HAP-1 (cell line): ENCODE measurements around the gene BASP1.
"Not testable (repeated sequence)": the region's sequence is repeated elsewhere in the genome, so short reads cannot be mapped to it uniquely, and the experiment has no call there.

ENCODE experiments used
- DNase-seq, 2 experiments: peaks; one replicate each; pipeline ENCODE4 v3.0.0-alpha.2; 2016 to 2020; ENCODE audit warnings: low spot score in 2 of 2
- H3K27me3 ChIP-seq: fragments of 250-450 bp; sonication (Bioruptor Pico); 2 replicates; pipeline ENCODE4 v1.5.1; 2020; ENCODE audit warnings: low read depth, mild to moderate bottlenecking, moderate library complexity
- H3K36me3 ChIP-seq: fragments of 250-450 bp; sonication (Bioruptor Pico); replicated peaks from 2 replicates; pipeline ENCODE4 v1.5.1; 2020; ENCODE audit warnings: mild to moderate bottlenecking
- H3K4me1 ChIP-seq: fragments of 250-450 bp; sonication (Bioruptor Pico); 2 replicates; pipeline ENCODE4 v1.5.1; 2020; ENCODE audit warnings: mild to moderate bottlenecking
- H3K4me3 ChIP-seq: fragments of 250-450 bp; sonication (Bioruptor Pico); 2 replicates; pipeline ENCODE4 v1.5.1; 2020; ENCODE audit warnings: mild to moderate bottlenecking, moderate library complexity
- H3K9me3 ChIP-seq: fragments of 250-450 bp; sonication (Bioruptor Pico); 2 replicates; pipeline ENCODE4 v1.5.1; 2020; ENCODE audit warnings: mild to moderate bottlenecking, moderate library complexity
- in situ Hi-C: fragments of 300-500 bp; cut with MboI; formaldehyde crosslinking; loops from 3 replicates; pipeline ENCODE4 v1.14.3; 2020; ENCODE audit warnings: low sequenced_read_pairs, inconsistent platforms, mixed read lengths

The BASP1 gene

GRCh38 chr5:17234374-17234773 lies 16.9 kb downstream of the BASP1 start:
- no peak for DNase-seq
- Histone ChIP-seq H3K4me3 (no peak overlapping the region), H3K4me1 (peaks cover 10% of the 10 kb centered on the region), H3K9me3 (no peaks in the 10 kb centered on the region), H3K27me3 (no peaks in the 10 kb centered on the region), H3K36me3 (peaks cover 9% of the 10 kb centered on the region)
- in situ Hi-C loops: no loop called here

GRCh38 chr5:17235731-17236330 lies 18.4 kb downstream of the BASP1 start:
- in situ Hi-C loops: no loop called here
- no peak for DNase-seq
- Histone ChIP-seq H3K27me3 (no peaks in the 10 kb centered on the region), H3K36me3 (peaks cover 10% of the 10 kb centered on the region), H3K4me3 (no peak overlapping the region), H3K4me1 (peaks cover 12% of the 10 kb centered on the region), H3K9me3 (no peaks in the 10 kb centered on the region)

- DNase-seq: no peak
- H3K36me3 ChIP-seq: peaks cover 5% of the 10 kb centered on the region; the same call in 1 of the 2 replicates
- in situ Hi-C loops: no loop called here
- no peaks in the 10 kb centered on the region for H3K9me3 ChIP-seq
- peaks cover 12% of the 10 kb centered on the region for H3K4me1 ChIP-seq
- no peak overlapping the region for H3K4me3 ChIP-seq
- no peaks in the 10 kb centered on the region for H3K27me3 ChIP-seq
These were observed 21.1 kb downstream of the BASP1 start for GRCh38 chr5:17238521-17239041.

- DNase-seq: no peak
- H3K4me1 ChIP-seq: peaks cover 2% of the 10 kb centered on the region; the same call in 1 of the 2 replicates
These were observed 22.5 kb downstream of the BASP1 start for GRCh38 chr5:17239953-17240352.

GRCh38 chr5:17240487-17240886 lies 23.1 kb downstream of the BASP1 start:
- in situ Hi-C loops: no loop called here
- Histone ChIP-seq H3K27me3 (no peaks in the 10 kb centered on the region), H3K4me3 (no peak overlapping the region), H3K4me1 (peaks cover 2% of the 10 kb centered on the region; the same call in 1 of the 2 replicates), H3K9me3 (no peaks in the 10 kb centered on the region), H3K36me3 (0 out of 2 replicates have a peak, but pooled peaks cover 5% of the 10 kb centered on the region)
- DNase-seq: no peak

More at GRCh38 chr5:17239953-17240352, 22.5 kb downstream of the BASP1 start:
- Histone ChIP-seq H3K9me3 (no peaks in the 10 kb centered on the region), H3K36me3 (0 out of 2 replicates have a peak, but pooled peaks cover 5% of the 10 kb centered on the region), H3K4me3 (no peak overlapping the region), H3K27me3 (no peaks in the 10 kb centered on the region)
- in situ Hi-C loops: no loop called here

GRCh38 chr5:17241635-17242034 lies 24.2 kb downstream of the BASP1 start:
- Histone ChIP-seq H3K4me1 (peaks cover 2% of the 10 kb centered on the region; the same call in 1 of the 2 replicates), H3K9me3 (no peaks in the 10 kb centered on the region), H3K4me3 (no peak overlapping the region), H3K27me3 (no peaks in the 10 kb centered on the region), H3K36me3 (0 out of 2 replicates have a peak, but pooled peaks cover 5% of the 10 kb centered on the region)
- in situ Hi-C loops: no loop called here
- no peak for DNase-seq

GRCh38 chr5:17243287-17244063 lies 26.0 kb downstream of the BASP1 start:
- Histone ChIP-seq H3K36me3 (0 out of 2 replicates have a peak, but pooled peaks cover 5% of the 10 kb centered on the region), H3K9me3 (no peaks in the 10 kb centered on the region), H3K4me1 (peaks cover 2% of the 10 kb centered on the region; the same call in 1 of the 2 replicates), H3K4me3 (no peak overlapping the region), H3K27me3 (no peaks in the 10 kb centered on the region)
- in situ Hi-C loops: no loop called here
- no peak for DNase-seq

- Histone ChIP-seq H3K36me3 (peaks cover 7% of the 10 kb centered on the region; the same call in 1 of the 2 replicates), H3K4me1 (no peaks in the 10 kb centered on the region), H3K4me3 (no peak overlapping the region), H3K9me3 (no peaks in the 10 kb centered on the region), H3K27me3 (no peaks in the 10 kb centered on the region)
- in situ Hi-C loops: no loop called here
- no peak for DNase-seq
These were observed 31.7 kb downstream of the BASP1 start for GRCh38 chr5:17249029-17249634.

GRCh38 chr5:17249841-17250240 lies 32.4 kb downstream of the BASP1 start:
- H3K9me3 ChIP-seq, H3K36me3 ChIP-seq, H3K27me3 ChIP-seq, H3K4me1 ChIP-seq, DNase-seq, H3K4me3 ChIP-seq, in situ Hi-C loops: not testable (repeated sequence)

GRCh38 chr5:17252543-17252942 lies 35.1 kb downstream of the BASP1 start:
- H3K4me1 ChIP-seq: no peaks in the 10 kb centered on the region

GRCh38 chr5:17255471-17256021 lies 38.1 kb downstream of the BASP1 start:
- DNase-seq: no peak
- H3K4me3 ChIP-seq: no peak overlapping the region
- H3K4me1 ChIP-seq: no peaks in the 10 kb centered on the region
- no peaks in the 10 kb centered on the region for H3K27me3 ChIP-seq
- no peaks in the 10 kb centered on the region for H3K9me3 ChIP-seq
- peaks cover 10% of the 10 kb centered on the region for H3K36me3 ChIP-seq
- in situ Hi-C loops: no loop called here

More at GRCh38 chr5:17252543-17252942, 35.1 kb downstream of the BASP1 start:
- peaks cover 10% of the 10 kb centered on the region for H3K36me3 ChIP-seq
- no peak overlapping the region for H3K4me3 ChIP-seq
- in situ Hi-C loops: no loop called here
- DNase-seq: no peak
- H3K9me3 ChIP-seq: no peaks in the 10 kb centered on the region
- no peaks in the 10 kb centered on the region for H3K27me3 ChIP-seq

- Histone ChIP-seq H3K36me3 (peaks cover 10% of the 10 kb centered on the region), H3K9me3 (no peaks in the 10 kb centered on the region), H3K4me3 (no peak overlapping the region), H3K4me1 (no peaks in the 10 kb centered on the region), H3K27me3 (no peaks in the 10 kb centered on the region)
- DNase-seq: no peak
- in situ Hi-C loops: no loop called here
These were observed 38.7 kb downstream of the BASP1 start for GRCh38 chr5:17256171-17256570.

GRCh38 chr5:17256839-17257238 lies 39.4 kb downstream of the BASP1 start:
- H3K4me3 ChIP-seq: no peak overlapping the region
- H3K27me3 ChIP-seq: no peaks in the 10 kb centered on the region
- in situ Hi-C loops: no loop called here
- no peak for DNase-seq
- H3K4me1 ChIP-seq: no peaks in the 10 kb centered on the region
- H3K36me3 ChIP-seq: peaks cover 10% of the 10 kb centered on the region
- no peaks in the 10 kb centered on the region for H3K9me3 ChIP-seq
